Measurements from ENCODE around the gene MTCH1.

MTCH1 gene

GRCh38 chr6:36971921-36972673 is 13.9 kb downstream of the MTCH1 start:
- DNase-seq (ENCODE audit: insufficient read length, low spot score) (no peak), FAIRE-seq (no peak)
- TF ChIP-seq TAF1 (IDR thresholded peaks at IDR 0.05; ENCODE audit: low read depth, low read length), result no peak
- TF ChIP-seq PAX5 (IDR thresholded peaks at IDR 0.05; ENCODE audit: insufficient read depth, low read length, severe bottlenecking), result no peak
- no peak for TF ChIP-seq SPI1 (IDR thresholded peaks at IDR 0.05; ENCODE audit: low read depth, low read length)
- no peak for TF ChIP-seq POLR2A (IDR thresholded peaks at IDR 0.05; ENCODE audit: low read depth, low read length)
- TF ChIP-seq POU2F2 (IDR thresholded peaks at IDR 0.05; ENCODE audit: low read depth, low read length), result no peak
- TF ChIP-seq POLR2AphosphoS5 (IDR thresholded peaks at IDR 0.05; ENCODE audit: low read depth, low read length), result no peak

GRCh38 chr6:36970892-36971842 is 14.8 kb downstream of the MTCH1 start:
- FAIRE-seq, result no peak
- TF ChIP-seq POLR2A (IDR thresholded peaks at IDR 0.05; ENCODE audit: low read depth, low read length) (no peak; the same call in 1 of the 2 replicates), POLR2AphosphoS5 (IDR thresholded peaks at IDR 0.05; ENCODE audit: low read depth, low read length) (0 out of 2 replicates have a peak, but pooled peaks have one; percentile 34)

GRCh38 chr6:36969988-36970891 is 15.8 kb downstream of the MTCH1 start:
- TF ChIP-seq PAX5 (IDR thresholded peaks at IDR 0.05; ENCODE audit: insufficient read depth, low read length, severe bottlenecking) (no peak), POLR2A (IDR thresholded peaks at IDR 0.05; ENCODE audit: low read depth, low read length) (0 out of 2 replicates have a peak, but pooled peaks have one; percentile 18), TAF1 (IDR thresholded peaks at IDR 0.05; ENCODE audit: low read depth, low read length) (no peak)
- FAIRE-seq, result no peak

More at GRCh38 chr6:36970892-36971842, 14.8 kb downstream of the MTCH1 start:
- no peak for DNase-seq (ENCODE audit: insufficient read length, low spot score)

GRCh38 chr6:36969240-36969691 is 16.7 kb downstream of the MTCH1 start:
- DNase-seq (ENCODE audit: insufficient read length, low spot score) (no peak), FAIRE-seq (no peak)
- TF ChIP-seq SPI1 (IDR thresholded peaks at IDR 0.05; ENCODE audit: low read depth, low read length), result no peak
- TF ChIP-seq TAF1 (IDR thresholded peaks at IDR 0.05; ENCODE audit: low read depth, low read length), result no peak
- no peak for TF ChIP-seq POLR2A (IDR thresholded peaks at IDR 0.05; ENCODE audit: low read depth, low read length)
- no peak for TF ChIP-seq PAX5 (IDR thresholded peaks at IDR 0.05; ENCODE audit: insufficient read depth, low read length, severe bottlenecking)

More at GRCh38 chr6:36969988-36970891, 15.8 kb downstream of the MTCH1 start:
- DNase-seq (ENCODE audit: insufficient read length, low spot score), result no peak

GRCh38 chr6:36968266-36968977 is 17.6 kb downstream of the MTCH1 start:
- FAIRE-seq, result no peak
- no peak for TF ChIP-seq PAX5 (IDR thresholded peaks at IDR 0.05; ENCODE audit: insufficient read depth, low read length, severe bottlenecking)
- TF ChIP-seq TAF1 (IDR thresholded peaks at IDR 0.05; ENCODE audit: low read depth, low read length), result no peak
- TF ChIP-seq POLR2A (IDR thresholded peaks at IDR 0.05; ENCODE audit: low read depth, low read length), result no peak; the same call in 1 of the 2 replicates
- no peak for TF ChIP-seq POLR2AphosphoS5 (IDR thresholded peaks at IDR 0.05; ENCODE audit: low read depth, low read length)
- no peak for TF ChIP-seq SPI1 (IDR thresholded peaks at IDR 0.05; ENCODE audit: low read depth, low read length)
- TF ChIP-seq POU2F2 (IDR thresholded peaks at IDR 0.05; ENCODE audit: low read depth, low read length), result no peak
- DNase-seq (ENCODE audit: insufficient read length, low spot score), result no peak

GRCh38 chr6:36967757-36968156 is 18.2 kb downstream of the MTCH1 start:
- DNase-seq (ENCODE audit: insufficient read length, low spot score) (no peak), FAIRE-seq (no peak)
- TF ChIP-seq PAX5 (IDR thresholded peaks at IDR 0.05; ENCODE audit: insufficient read depth, low read length, severe bottlenecking) (no peak), POU2F2 (IDR thresholded peaks at IDR 0.05; ENCODE audit: low read depth, low read length) (no peak), POLR2A (IDR thresholded peaks at IDR 0.05; ENCODE audit: low read depth, low read length) (peak; percentile 21; the same call in 1 of the 2 replicates), POLR2AphosphoS5 (IDR thresholded peaks at IDR 0.05; ENCODE audit: low read depth, low read length) (peak; percentile 51; the same call in 1 of the 2 replicates), TAF1 (IDR thresholded peaks at IDR 0.05; ENCODE audit: low read depth, low read length) (no peak), SPI1 (IDR thresholded peaks at IDR 0.05; ENCODE audit: low read depth, low read length) (no peak)

- DNase-seq (ENCODE audit: insufficient read length, low spot score) (no peak), FAIRE-seq (no peak)
- TF ChIP-seq POLR2AphosphoS5 (IDR thresholded peaks at IDR 0.05; ENCODE audit: low read depth, low read length) (peak; percentile 61; the same call in 1 of the 2 replicates), SPI1 (IDR thresholded peaks at IDR 0.05; ENCODE audit: low read depth, low read length) (no peak), POLR2A (IDR thresholded peaks at IDR 0.05; ENCODE audit: low read depth, low read length) (peak; percentile 12)
Measured at GRCh38 chr6:36967301-36967700, 18.7 kb downstream of the MTCH1 start.

- no peak for FAIRE-seq
- no peak for TF ChIP-seq TAF1 (IDR thresholded peaks at IDR 0.05; ENCODE audit: low read depth, low read length)
- TF ChIP-seq POLR2AphosphoS5 (IDR thresholded peaks at IDR 0.05; ENCODE audit: low read depth, low read length), result no peak
- TF ChIP-seq POU2F2 (IDR thresholded peaks at IDR 0.05; ENCODE audit: low read depth, low read length), result no peak
- TF ChIP-seq POLR2A (IDR thresholded peaks at IDR 0.05; ENCODE audit: low read depth, low read length), result no peak
- TF ChIP-seq SPI1 (IDR thresholded peaks at IDR 0.05; ENCODE audit: low read depth, low read length), result no peak
- no peak for TF ChIP-seq PAX5 (IDR thresholded peaks at IDR 0.05; ENCODE audit: insufficient read depth, low read length, severe bottlenecking)
- no peak for DNase-seq (ENCODE audit: insufficient read length, low spot score)
Measured at GRCh38 chr6:36964908-36965307, 21.1 kb downstream of the MTCH1 start.

All from GM12891 (cell line).